Upper lobe of left lung (tissue), 4 donors: ENCODE data around the gene GADL1.

ENCODE experiments used
- EP300 ChIP-seq, 4 donors: sonication (generic); formaldehyde crosslinking; IDR thresholded peaks; one replicate each; pipeline ENCODE4 v1.5.1; 2017; ENCODE audit warnings: antibody characterized with exemption in 4 of 4, control low read depth in 2 of 4
- POLR2A ChIP-seq, 4 donors: fragments of 450-650 bp; IDR thresholded peaks; one replicate each; pipeline ENCODE4 v1.5.1; 2016 to 2017; ENCODE audit warnings: antibody characterized with exemption in 4 of 4, mild to moderate bottlenecking in 2 of 4
- POLR2AphosphoS5 ChIP-seq, 2 donors: sonication (generic); formaldehyde crosslinking; IDR thresholded peaks; one replicate each; pipeline ENCODE4 v1.5.1; 2017; ENCODE audit warnings: antibody characterized with exemption in 2 of 2
- TF ChIP-seq, protein P1 (sequence below), 6 experiments: fragments of 450-650 bp in 4 of 6; fragments of 200-600 bp in 2 of 6; sonication (generic) in 2 of 6; IDR thresholded peaks; one replicate each; pipeline ENCODE4 v1.5.1; 2016 to 2019; ENCODE audit warnings: antibody characterized with exemption in 6 of 6

DNA sequence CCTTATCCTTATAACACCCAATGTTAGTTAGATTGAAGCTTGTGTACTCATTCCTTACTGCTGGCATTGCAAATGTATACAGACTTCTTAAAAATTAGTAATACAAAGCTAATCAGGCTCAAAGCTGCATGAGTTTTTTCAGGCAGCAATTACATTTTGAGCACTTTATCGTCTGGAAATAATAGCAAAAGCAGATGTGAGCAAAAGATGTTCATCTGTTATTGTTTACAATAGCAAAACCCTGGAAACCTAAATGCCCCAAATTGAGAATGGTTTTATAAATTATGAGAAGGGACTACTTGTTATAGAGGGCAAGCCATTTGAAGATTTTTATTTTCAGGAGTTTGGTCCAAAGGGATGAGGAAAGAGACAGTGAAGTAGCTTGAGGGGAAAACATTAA lies 126.4 kb downstream of the GADL1 start:
- TF ChIP-seq, protein P1, sequence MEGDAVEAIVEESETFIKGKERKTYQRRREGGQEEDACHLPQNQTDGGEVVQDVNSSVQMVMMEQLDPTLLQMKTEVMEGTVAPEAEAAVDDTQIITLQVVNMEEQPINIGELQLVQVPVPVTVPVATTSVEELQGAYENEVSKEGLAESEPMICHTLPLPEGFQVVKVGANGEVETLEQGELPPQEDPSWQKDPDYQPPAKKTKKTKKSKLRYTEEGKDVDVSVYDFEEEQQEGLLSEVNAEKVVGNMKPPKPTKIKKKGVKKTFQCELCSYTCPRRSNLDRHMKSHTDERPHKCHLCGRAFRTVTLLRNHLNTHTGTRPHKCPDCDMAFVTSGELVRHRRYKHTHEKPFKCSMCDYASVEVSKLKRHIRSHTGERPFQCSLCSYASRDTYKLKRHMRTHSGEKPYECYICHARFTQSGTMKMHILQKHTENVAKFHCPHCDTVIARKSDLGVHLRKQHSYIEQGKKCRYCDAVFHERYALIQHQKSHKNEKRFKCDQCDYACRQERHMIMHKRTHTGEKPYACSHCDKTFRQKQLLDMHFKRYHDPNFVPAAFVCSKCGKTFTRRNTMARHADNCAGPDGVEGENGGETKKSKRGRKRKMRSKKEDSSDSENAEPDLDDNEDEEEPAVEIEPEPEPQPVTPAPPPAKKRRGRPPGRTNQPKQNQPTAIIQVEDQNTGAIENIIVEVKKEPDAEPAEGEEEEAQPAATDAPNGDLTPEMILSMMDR (IDR thresholded peaks at IDR 0.05), result no peak
- TF ChIP-seq POLR2A (IDR thresholded peaks at IDR 0.05) (no peak), POLR2AphosphoS5 (IDR thresholded peaks at IDR 0.05) (no peak), EP300 (IDR thresholded peaks at IDR 0.05) (no peak)
